Fibroblast of peridontal ligament (primary cell): ENCODE results near the gene KRT7.
A peak's percentile ranks its signal among the peaks of the same experiment; 100 is the strongest.

Source experiments
- DNase-seq: peaks from one replicate; pipeline ENCODE4 v3.0.0-alpha.2; 2010; ENCODE audit errors: extremely low read depth

The KRT7 gene

GRCh38 chr12:52199294-52199919 lies 33.6 kb upstream of the KRT7 start:
- DNase-seq, result no peak

- DNase-seq, result no peak
Measured at GRCh38 chr12:52200086-52200780, 32.8 kb upstream of the KRT7 start.

- no peak for DNase-seq
Measured at GRCh38 chr12:52200781-52201450, 32.1 kb upstream of the KRT7 start.

GRCh38 chr12:52201451-52201839 lies 31.6 kb upstream of the KRT7 start:
- no peak for DNase-seq

GRCh38 chr12:52202361-52203078 lies 30.5 kb upstream of the KRT7 start:
- no peak for DNase-seq

GRCh38 chr12:52203079-52203921 lies 29.7 kb upstream of the KRT7 start:
- peak; percentile 45 for DNase-seq

- peak; percentile 50 for DNase-seq
Measured at GRCh38 chr12:52204095-52204930, 28.7 kb upstream of the KRT7 start.

- no peak for DNase-seq
Measured at GRCh38 chr12:52204931-52205505, 28.0 kb upstream of the KRT7 start.

GRCh38 chr12:52205612-52206303 lies 27.3 kb upstream of the KRT7 start:
- DNase-seq, result no peak

- DNase-seq, result no peak
Measured at GRCh38 chr12:52206304-52207040, 26.6 kb upstream of the KRT7 start.

- no peak for DNase-seq
Measured at GRCh38 chr12:52207106-52207505, 25.9 kb upstream of the KRT7 start.

- peak; percentile 46 for DNase-seq
Measured at GRCh38 chr12:52207895-52208294, 25.1 kb upstream of the KRT7 start.

- DNase-seq, result no peak
Measured at GRCh38 chr12:52208424-52209165, 24.4 kb upstream of the KRT7 start.

GRCh38 chr12:52209321-52209720 lies 23.7 kb upstream of the KRT7 start:
- DNase-seq, result no peak

- DNase-seq, result peak; percentile 60
Measured at GRCh38 chr12:52210186-52210924, 22.7 kb upstream of the KRT7 start.

GRCh38 chr12:52210925-52211650 lies 22.0 kb upstream of the KRT7 start:
- no peak for DNase-seq
